CD1c-positive myeloid dendritic cell (primary cell): ENCODE measurements around the gene C11orf42.

Source experiments
- DNase-seq: peaks from one replicate; pipeline ENCODE4 v3.0.0-alpha.2; 2016; ENCODE audit errors: extremely low spot score

Gene C11orf42

DNA sequence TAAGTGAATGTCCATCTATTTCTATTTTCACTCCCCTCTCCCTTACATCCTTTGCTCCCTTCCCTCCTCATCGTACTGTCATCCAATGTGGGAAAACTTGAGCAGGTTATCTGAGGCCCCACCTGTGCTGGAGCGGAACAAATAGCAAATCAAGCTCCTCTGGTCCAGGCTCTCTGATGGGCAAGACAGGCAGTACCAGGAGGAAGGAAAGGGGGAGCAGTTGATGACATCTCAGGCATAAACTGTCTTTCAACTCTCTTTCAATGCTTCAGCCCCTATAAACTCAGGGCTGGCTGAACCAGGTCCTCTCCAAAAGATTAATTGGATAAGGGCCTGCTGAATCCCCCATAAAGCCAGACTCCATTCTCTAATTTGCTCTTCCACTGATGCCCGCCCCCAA is 52.8 kb downstream of the C11orf42 start:
- DNase-seq = no peak

DNA sequence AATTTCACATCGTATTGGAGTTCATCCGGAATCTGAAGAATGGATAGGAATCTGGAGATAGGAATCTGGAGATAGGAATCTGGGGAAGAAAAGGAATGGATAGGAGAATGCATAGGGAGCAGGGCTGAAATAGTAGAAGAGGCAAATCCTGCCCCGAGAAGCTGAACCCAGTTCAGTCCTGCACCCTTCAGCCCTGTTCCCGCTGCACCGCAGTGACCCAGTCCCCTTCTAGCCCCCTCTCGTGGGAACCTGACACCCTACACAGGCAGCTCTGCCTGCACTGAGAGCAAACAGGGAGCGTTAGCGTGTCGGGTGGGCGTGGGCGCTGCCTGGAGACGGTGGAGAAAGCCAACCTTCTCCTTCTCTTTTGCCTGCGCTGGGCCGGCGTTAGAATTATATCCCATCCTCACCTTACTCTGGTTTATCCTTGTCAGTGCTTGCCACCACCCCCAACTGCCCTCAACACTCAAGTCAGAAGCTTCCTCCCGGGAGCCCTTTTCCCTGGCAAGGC is 53.3 kb downstream of the C11orf42 start:
- peak; percentile 40 for DNase-seq

DNA sequence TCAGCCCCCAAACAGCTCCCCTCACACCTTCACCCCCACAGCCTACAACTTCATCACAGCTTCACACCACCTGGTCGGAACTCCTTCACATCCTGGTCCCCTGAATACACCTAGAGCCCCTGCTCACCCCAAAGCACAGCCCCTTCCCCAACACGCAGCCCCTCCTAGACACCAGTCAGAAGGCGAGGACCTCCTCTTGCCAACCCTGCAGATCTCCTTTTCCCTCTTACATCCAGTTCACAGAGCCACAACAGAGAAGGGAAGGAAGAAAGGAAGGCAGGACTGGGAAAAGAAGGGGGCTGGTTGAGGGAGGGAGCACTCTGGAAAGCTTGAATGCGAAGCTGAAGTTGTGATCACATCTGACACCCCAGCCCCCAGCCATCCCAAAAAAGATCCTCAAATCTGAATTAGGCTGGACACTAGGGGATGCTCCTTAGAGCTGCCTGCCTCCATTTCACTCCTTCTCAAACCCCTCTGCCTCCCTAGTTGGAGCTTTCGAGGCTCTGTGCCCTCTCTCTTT is 54.9 kb downstream of the C11orf42 start:
- no peak for DNase-seq
